ENCODE measurements around the gene TBC1D16. TPM values are rescaled to one million over a fixed set of nuclear protein-coding genes. Genes with fewer than 3 reads are reported as not detected.
A peak's percentile ranks its signal among the peaks of the same experiment; 100 is the strongest.

The TBC1D16 gene
- total and polyA plus RNA-seq, 7 donors, result 1.7 to 11.4 (median 6.5) TPM

DNA sequence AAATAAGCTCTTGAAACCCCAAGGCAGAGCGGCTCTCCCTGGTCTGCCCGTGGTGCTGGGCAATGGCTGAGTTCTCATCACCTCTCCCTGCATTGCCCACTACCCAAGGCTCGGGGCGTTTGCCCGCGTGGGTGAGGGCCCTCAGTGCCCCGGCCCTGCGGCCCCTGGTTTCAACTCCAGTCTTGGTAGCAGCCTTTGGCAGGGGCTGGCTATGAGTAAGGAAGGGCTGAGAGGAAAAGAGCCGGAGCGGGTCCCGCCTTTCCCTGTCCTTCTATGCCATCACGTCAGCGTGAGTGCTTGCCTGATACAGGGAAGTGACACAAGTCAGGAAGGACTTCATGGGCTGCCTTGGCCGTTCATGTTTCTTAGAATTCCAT, 124.7 kb downstream of the TBC1D16 start:
- DNase-seq, result no peak
- Histone ChIP-seq H3K27ac (no peak overlapping the region), H3K36me3 (ENCODE audit: insufficient read depth in 1 of 2, low read depth in 1 of 2) (no peaks in the 10 kb centered on the region), H3K9me3 (no peaks in the 10 kb centered on the region), H3K4me3 (no peak overlapping the region), H3K27me3 (ENCODE audit: insufficient read depth in 3 of 3, low read length in 2 of 3) (peaks cover 0 to 37% (median 5%) of the 10 kb centered on the region in 3 donors), H3K4me1 (no peaks in the 10 kb centered on the region)
- no peak for ATAC-seq
- intact Hi-C loops (cut with DNase I), result loop anchor here in 1 of 2 donors (10.0 kb wide), 1 partner anchor 126 kb away; no protein-coding TSS in a partner anchor
- WGBS, 3 donors, result 72 to 75% (median 72%) methylated on average over 13 to 14 of the region's 14 CpGs
- TF ChIP-seq, protein P1, sequence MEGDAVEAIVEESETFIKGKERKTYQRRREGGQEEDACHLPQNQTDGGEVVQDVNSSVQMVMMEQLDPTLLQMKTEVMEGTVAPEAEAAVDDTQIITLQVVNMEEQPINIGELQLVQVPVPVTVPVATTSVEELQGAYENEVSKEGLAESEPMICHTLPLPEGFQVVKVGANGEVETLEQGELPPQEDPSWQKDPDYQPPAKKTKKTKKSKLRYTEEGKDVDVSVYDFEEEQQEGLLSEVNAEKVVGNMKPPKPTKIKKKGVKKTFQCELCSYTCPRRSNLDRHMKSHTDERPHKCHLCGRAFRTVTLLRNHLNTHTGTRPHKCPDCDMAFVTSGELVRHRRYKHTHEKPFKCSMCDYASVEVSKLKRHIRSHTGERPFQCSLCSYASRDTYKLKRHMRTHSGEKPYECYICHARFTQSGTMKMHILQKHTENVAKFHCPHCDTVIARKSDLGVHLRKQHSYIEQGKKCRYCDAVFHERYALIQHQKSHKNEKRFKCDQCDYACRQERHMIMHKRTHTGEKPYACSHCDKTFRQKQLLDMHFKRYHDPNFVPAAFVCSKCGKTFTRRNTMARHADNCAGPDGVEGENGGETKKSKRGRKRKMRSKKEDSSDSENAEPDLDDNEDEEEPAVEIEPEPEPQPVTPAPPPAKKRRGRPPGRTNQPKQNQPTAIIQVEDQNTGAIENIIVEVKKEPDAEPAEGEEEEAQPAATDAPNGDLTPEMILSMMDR (IDR thresholded peaks at IDR 0.05), result no peak

DNA sequence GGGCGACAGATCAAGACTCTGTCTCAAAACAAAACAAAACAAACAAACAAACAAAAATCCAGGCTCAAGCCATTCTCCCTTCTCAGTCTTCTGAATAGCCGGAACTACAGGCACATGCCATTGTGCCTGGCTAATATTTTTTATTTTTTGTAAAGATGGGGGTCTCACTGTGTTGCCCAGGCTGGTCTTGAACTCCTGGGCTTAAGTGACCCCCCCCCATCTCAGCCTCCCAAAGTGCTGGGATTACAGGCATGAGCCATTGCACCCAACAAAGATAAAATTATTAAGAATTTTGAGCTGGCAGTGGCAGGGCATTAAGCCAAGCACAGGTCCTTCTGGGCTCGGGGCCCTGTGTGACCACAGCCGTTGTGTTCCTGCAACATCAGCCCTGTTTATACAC, 126.6 kb downstream of the TBC1D16 start:
- no peak overlapping the region for H3K4me3 ChIP-seq
- 42 to 65% (median 51%) methylated on average over 4 of the region's 4 CpGs for WGBS, 3 donors

DNA sequence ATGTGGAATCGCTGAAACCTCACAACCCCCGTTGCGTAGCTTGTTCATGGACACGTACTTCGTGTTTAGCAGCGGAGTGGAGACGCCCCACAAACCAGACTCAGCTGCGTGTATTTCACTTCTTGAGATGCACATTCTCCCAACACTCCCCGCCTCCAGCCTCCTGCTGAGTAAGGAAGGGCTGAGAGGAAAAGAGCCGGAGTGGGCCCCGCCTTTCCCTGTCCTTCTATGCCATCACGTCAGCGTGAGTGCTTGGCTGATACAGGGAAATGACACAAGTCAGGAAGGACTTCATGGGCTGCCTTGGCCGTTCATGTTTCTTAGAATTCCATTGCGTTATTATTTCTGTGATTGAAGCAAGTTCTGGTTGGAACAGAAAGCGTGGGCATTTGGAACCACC, 127.8 kb downstream of the TBC1D16 start:
- Histone ChIP-seq H3K27ac (no peak overlapping the region), H3K27me3 (ENCODE audit: insufficient read depth in 3 of 3, low read length in 2 of 3) (peaks cover 0 to 61% (median 5%) of the 10 kb centered on the region in 3 donors), H3K4me1 (no peaks in the 10 kb centered on the region), H3K4me3 (no peak overlapping the region), H3K36me3 (ENCODE audit: insufficient read depth in 1 of 2, low read depth in 1 of 2) (no peaks in the 10 kb centered on the region), H3K9me3 (no peaks in the 10 kb centered on the region)
- 57 to 61% (median 59%) methylated on average over 16 of the region's 16 CpGs for WGBS, 3 donors
- DNase-seq (peak in 1 of 2 donors; percentile 15), ATAC-seq (peak in 1 of 4 donors; percentile 37)
- intact Hi-C loops (cut with DNase I), result no loop called here
- TF ChIP-seq, protein P1 (IDR thresholded peaks at IDR 0.05), result no peak

More for the DNA sequence above, 126.6 kb downstream of the TBC1D16 start:
- no peak overlapping the region for H3K27ac ChIP-seq
- peak in 1 of 2 donors; percentile 19 for DNase-seq
- no peaks in the 10 kb centered on the region for H3K4me1 ChIP-seq
- H3K27me3 ChIP-seq (ENCODE audit: insufficient read depth in 3 of 3, low read length in 2 of 3), result peaks cover 0 to 53% (median 5%) of the 10 kb centered on the region in 3 donors
- H3K36me3 ChIP-seq (ENCODE audit: insufficient read depth in 1 of 2, low read depth in 1 of 2), result no peaks in the 10 kb centered on the region
- TF ChIP-seq, protein P1 (IDR thresholded peaks at IDR 0.05), result no peak
- no peak for ATAC-seq
- intact Hi-C loops (cut with DNase I), result no loop called here
- H3K9me3 ChIP-seq, result no peaks in the 10 kb centered on the region

DNA sequence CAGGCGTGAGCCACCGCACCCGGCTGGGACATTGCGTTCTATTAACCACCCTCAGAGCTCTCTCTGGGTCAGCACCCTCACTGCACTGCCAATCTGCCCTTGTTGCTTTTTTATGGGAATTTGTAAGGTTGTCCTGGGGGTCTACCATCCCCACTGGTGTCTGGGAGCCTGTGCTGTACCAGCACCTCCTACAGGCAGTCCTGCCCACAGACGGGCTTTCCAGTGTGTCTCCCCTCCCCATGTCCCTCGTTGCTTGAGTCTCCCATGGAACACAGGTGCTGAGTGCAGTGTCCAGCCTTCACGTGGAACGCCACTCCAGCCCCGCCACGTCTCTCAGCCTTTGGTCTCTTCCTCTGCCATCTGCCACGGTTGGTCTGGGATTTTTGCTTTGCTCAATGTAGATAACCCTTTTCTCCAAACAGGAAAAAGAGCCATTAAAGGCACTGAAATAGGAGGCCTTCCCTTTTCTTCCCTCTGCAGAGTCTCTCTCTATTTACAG, 128.4 kb downstream of the TBC1D16 start:
- Histone ChIP-seq H3K27me3 (ENCODE audit: insufficient read depth in 3 of 3, low read length in 2 of 3) (peaks cover 0 to 66% (median 5%) of the 10 kb centered on the region in 3 donors), H3K27ac (no peak overlapping the region), H3K4me3 (no peak overlapping the region), H3K36me3 (ENCODE audit: insufficient read depth in 1 of 2, low read depth in 1 of 2) (no peaks in the 10 kb centered on the region), H3K9me3 (no peaks in the 10 kb centered on the region), H3K4me1 (no peaks in the 10 kb centered on the region)
- no peak for DNase-seq
- intact Hi-C loops (cut with DNase I), result no loop called here
- 62 to 83% (median 72%) methylated on average over 11 of the region's 11 CpGs for WGBS, 3 donors
- TF ChIP-seq, protein P1 (IDR thresholded peaks at IDR 0.05), result no peak
- ATAC-seq, result no peak

DNA sequence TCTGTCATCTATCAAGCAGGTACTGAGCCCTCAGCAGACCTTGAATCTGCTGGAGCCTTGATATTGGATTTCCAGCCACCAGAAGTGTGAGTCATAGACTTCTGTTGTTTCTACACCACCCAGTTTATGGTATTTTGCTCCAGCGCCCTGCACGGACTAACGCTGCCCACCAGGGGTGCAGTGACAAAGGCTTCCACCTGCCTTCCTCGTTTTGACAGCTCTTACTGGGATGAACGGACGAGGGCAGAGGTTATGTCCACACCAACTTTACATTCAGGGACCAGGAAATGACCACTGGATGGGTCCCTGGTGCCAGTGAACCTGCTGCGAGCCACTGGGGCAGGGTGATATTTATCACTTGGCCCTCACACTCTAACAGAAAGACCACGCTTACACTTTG, 129.8 kb downstream of the TBC1D16 start:
- H3K9me3 ChIP-seq, result no peaks in the 10 kb centered on the region
- ATAC-seq (no peak), DNase-seq (no peak)
- H3K36me3 ChIP-seq (ENCODE audit: insufficient read depth in 1 of 2, low read depth in 1 of 2), result no peaks in the 10 kb centered on the region
- H3K4me1 ChIP-seq, result no peaks in the 10 kb centered on the region
- 60 to 67% (median 66%) methylated on average over 8 of the region's 8 CpGs for WGBS, 3 donors
- intact Hi-C loops (cut with DNase I), result no loop called here
- TF ChIP-seq, protein P1 (IDR thresholded peaks at IDR 0.05), result no peak
- peaks cover 0 to 80% (median 5%) of the 10 kb centered on the region in 3 donors for H3K27me3 ChIP-seq (ENCODE audit: insufficient read depth in 3 of 3, low read length in 2 of 3)
- no peak overlapping the region for H3K4me3 ChIP-seq
- H3K27ac ChIP-seq, result no peak overlapping the region
